ENCODE measurements around the gene NME4. TPM values are rescaled to one million over a fixed set of nuclear protein-coding genes. Genes with fewer than 3 reads are reported as not detected.

Gene NME4
- polyA plus RNA-seq, 1 donor (not counting 4 experiments of a cell fraction or from before 2014, with no cell fraction given), result 141 TPM

- Histone ChIP-seq H3K9me3 (ENCODE audit: control insufficient read depth, low read depth, low read length) (no peaks in the 10 kb centered on the region), H3K9ac (ENCODE audit: control insufficient read depth, extremely low read depth, insufficient read depth, low read length) (no peak overlapping the region), H4K20me1 (ENCODE audit: control insufficient read depth, extremely low read depth, insufficient read depth, low read length) (peaks cover 3% of the 10 kb centered on the region), H3K9me1 (ENCODE audit: control insufficient read depth, extremely low read depth, insufficient read depth, low read length) (peaks cover 2% of the 10 kb centered on the region), H3K79me2 (ENCODE audit: control insufficient read depth, insufficient read depth, low read length) (peaks cover 32% of the 10 kb centered on the region), H3K4me2 (ENCODE audit: control insufficient read depth, extremely low read depth, insufficient read depth, low read depth, low read length) (no peak overlapping the region), H3K4me3 (ENCODE audit: control insufficient read depth in 2 of 3, extremely low read depth in 1 of 3, insufficient read depth in 2 of 3, low read depth in 1 of 3, low read length in 3 of 3) (no peak overlapping the region), H3K27ac (ENCODE audit: control insufficient read depth, insufficient read depth, low read length) (no peak overlapping the region), H2AFZ (ENCODE audit: control insufficient read depth, low read length) (no peak overlapping the region), H3K27me3 (ENCODE audit: control insufficient read depth, extremely low read depth, insufficient read depth, low read length) (no peaks in the 10 kb centered on the region), H3K4me1 (ENCODE audit: control insufficient read depth, extremely low read depth, insufficient read depth, low read length) (no peaks in the 10 kb centered on the region), H3K36me3 (ENCODE audit: control insufficient read depth in 2 of 2, extremely low read depth in 1 of 2, insufficient read depth in 2 of 2, low read length in 2 of 2) (peaks cover 3 to 5% of the 10 kb centered on the region in 2 experiments)
- TF ChIP-seq CTCF (optimal IDR thresholded peaks at IDR 0.05 in 1 of 3, IDR thresholded peaks at IDR 0.05 in 1 of 3, conservative IDR thresholded peaks at IDR 0.05 in 1 of 3; ENCODE audit: extremely low read depth in 1 of 3, insufficient read depth in 2 of 3, low read length in 3 of 3), result no peak
- TF ChIP-seq EZH2 (IDR thresholded peaks at IDR 0.05; ENCODE audit: low read length), result no peak
- FAIRE-seq (no peak), DNase-seq (ENCODE audit: low read depth, low spot score) (no peak)
- dilution Hi-C loops (cut with MboI; ENCODE audit: extremely low pct_ligation_motif_present, low sequenced_read_pairs), result no loop called here
These were observed 43.6 kb downstream of the NME4 start for GRCh38 chr16:440627-441026.

- H3K9me1 ChIP-seq (ENCODE audit: control insufficient read depth, extremely low read depth, insufficient read depth, low read length), result peaks cover 2% of the 10 kb centered on the region
- no peaks in the 10 kb centered on the region for H3K9me3 ChIP-seq (ENCODE audit: control insufficient read depth, low read depth, low read length)
- DNase-seq (ENCODE audit: low read depth, low spot score) (no peak), FAIRE-seq (no peak)
- H3K79me2 ChIP-seq (ENCODE audit: control insufficient read depth, insufficient read depth, low read length), result peaks cover 37% of the 10 kb centered on the region
- no peaks in the 10 kb centered on the region for H3K27me3 ChIP-seq (ENCODE audit: control insufficient read depth, extremely low read depth, insufficient read depth, low read length)
- H3K4me1 ChIP-seq (ENCODE audit: control insufficient read depth, extremely low read depth, insufficient read depth, low read length), result no peaks in the 10 kb centered on the region
- H3K4me3 ChIP-seq (ENCODE audit: control insufficient read depth in 2 of 3, extremely low read depth in 1 of 3, insufficient read depth in 2 of 3, low read depth in 1 of 3, low read length in 3 of 3), result no peak overlapping the region
- peaks cover 3% of the 10 kb centered on the region for H4K20me1 ChIP-seq (ENCODE audit: control insufficient read depth, extremely low read depth, insufficient read depth, low read length)
- peaks cover 3 to 5% of the 10 kb centered on the region in 2 experiments for H3K36me3 ChIP-seq (ENCODE audit: control insufficient read depth in 2 of 2, extremely low read depth in 1 of 2, insufficient read depth in 2 of 2, low read length in 2 of 2)
- dilution Hi-C loops (cut with MboI; ENCODE audit: extremely low pct_ligation_motif_present, low sequenced_read_pairs), result no loop called here
- H3K4me2 ChIP-seq (ENCODE audit: control insufficient read depth, extremely low read depth, insufficient read depth, low read depth, low read length), result no peak overlapping the region
- no peak overlapping the region for H2AFZ ChIP-seq (ENCODE audit: control insufficient read depth, low read length)
- TF ChIP-seq CTCF (optimal IDR thresholded peaks at IDR 0.05 in 1 of 3, IDR thresholded peaks at IDR 0.05 in 1 of 3, conservative IDR thresholded peaks at IDR 0.05 in 1 of 3; ENCODE audit: extremely low read depth in 1 of 3, insufficient read depth in 2 of 3, low read length in 3 of 3) (no peak), EZH2 (IDR thresholded peaks at IDR 0.05; ENCODE audit: low read length) (no peak)
- H3K27ac ChIP-seq (ENCODE audit: control insufficient read depth, insufficient read depth, low read length), result no peak overlapping the region
- H3K9ac ChIP-seq (ENCODE audit: control insufficient read depth, extremely low read depth, insufficient read depth, low read length), result no peak overlapping the region
These were observed 44.4 kb downstream of the NME4 start for GRCh38 chr16:441447-441846.
